ENCODE data around the gene CUL2.

GRCh38 chr10:35132727-35133126 lies 42.6 kb upstream of the CUL2 start:
- TF ChIP-seq CTCF (conservative IDR thresholded peaks at IDR 0.05; ENCODE audit: low read depth in 2 of 2) (no peak), EZH2 (IDR thresholded peaks at IDR 0.05; ENCODE audit: low read depth, unreplicated experiment) (no peak), CREB1 (CRISPR knock-in tag; IDR thresholded peaks at IDR 0.05; ENCODE audit: low read depth) (no peak), ZNF331 (CRISPR knock-in tag; IDR thresholded peaks at IDR 0.05; ENCODE audit: low read depth) (no peak), EZH2phosphoT487 (IDR thresholded peaks at IDR 0.05; ENCODE audit: unreplicated experiment) (no peak), STAT1 (IDR thresholded peaks at IDR 0.05; ENCODE audit: unreplicated experiment) (no peak), ETS1 (IDR thresholded peaks at IDR 0.05) (no peak), POLR2AphosphoS5 (IDR thresholded peaks at IDR 0.05; ENCODE audit: low read depth) (no peak), REST (IDR thresholded peaks at IDR 0.05; ENCODE audit: unreplicated experiment) (no peak)

All from GM23338 (cell line).